CD4-positive, alpha-beta T cell treated with Interleukin-6 at 100 ng/mL for 8 hours (primary cell): ENCODE measurements around the gene TULP4.

ENCODE experiments used
- DNase-seq: peaks from one replicate; pipeline ENCODE4 v3.0.0-alpha.2; 2020; ENCODE audit warnings: mixed read lengths, low spot score

Gene TULP4

GRCh38 chr6:158559895-158560835 is 247.9 kb downstream of the TULP4 start, which contains the start of gene TMEM181:
TMEM181 (plus strand) TSS chr6:158560091; CDS start chr6:158560225, 134 bp downstream.
- DNase-seq, result peak; percentile 81

GRCh38 chr6:158560836-158561320 is 248.6 kb downstream of the TULP4 start:
- DNase-seq, result no peak
